ENCODE results near the gene MAST1.
A peak's percentile ranks its signal among the peaks of the same experiment; 100 is the strongest.

The MAST1 gene

GRCh38 chr19:12838886-12839756 lies 806 bp downstream of the MAST1 start (continued):
- TF ChIP-seq, protein P1, sequence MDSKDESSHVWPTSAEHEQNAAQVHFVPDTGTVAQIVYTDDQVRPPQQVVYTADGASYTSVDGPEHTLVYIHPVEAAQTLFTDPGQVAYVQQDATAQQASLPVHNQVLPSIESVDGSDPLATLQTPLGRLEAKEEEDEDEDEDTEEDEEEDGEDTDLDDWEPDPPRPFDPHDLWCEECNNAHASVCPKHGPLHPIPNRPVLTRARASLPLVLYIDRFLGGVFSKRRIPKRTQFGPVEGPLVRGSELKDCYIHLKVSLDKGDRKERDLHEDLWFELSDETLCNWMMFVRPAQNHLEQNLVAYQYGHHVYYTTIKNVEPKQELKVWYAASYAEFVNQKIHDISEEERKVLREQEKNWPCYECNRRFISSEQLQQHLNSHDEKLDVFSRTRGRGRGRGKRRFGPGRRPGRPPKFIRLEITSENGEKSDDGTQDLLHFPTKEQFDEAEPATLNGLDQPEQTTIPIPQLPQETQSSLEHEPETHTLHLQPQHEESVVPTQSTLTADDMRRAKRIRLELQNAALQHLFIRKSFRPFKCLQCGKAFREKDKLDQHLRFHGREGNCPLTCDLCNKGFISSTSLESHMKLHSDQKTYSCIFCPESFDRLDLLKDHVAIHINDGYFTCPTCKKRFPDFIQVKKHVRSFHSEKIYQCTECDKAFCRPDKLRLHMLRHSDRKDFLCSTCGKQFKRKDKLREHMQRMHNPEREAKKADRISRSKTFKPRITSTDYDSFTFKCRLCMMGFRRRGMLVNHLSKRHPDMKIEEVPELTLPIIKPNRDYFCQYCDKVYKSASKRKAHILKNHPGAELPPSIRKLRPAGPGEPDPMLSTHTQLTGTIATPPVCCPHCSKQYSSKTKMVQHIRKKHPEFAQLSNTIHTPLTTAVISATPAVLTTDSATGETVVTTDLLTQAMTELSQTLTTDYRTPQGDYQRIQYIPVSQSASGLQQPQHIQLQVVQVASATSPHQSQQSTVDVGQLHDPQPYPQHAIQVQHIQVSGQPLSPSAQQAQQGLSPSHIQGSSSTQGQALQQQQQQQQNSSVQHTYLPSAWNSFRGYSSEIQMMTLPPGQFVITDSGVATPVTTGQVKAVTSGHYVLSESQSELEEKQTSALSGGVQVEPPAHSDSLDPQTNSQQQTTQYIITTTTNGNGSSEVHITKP (tag by site-specific recombination; IDR thresholded peaks at IDR 0.05): peak; percentile 37
- TF ChIP-seq, protein P2, sequence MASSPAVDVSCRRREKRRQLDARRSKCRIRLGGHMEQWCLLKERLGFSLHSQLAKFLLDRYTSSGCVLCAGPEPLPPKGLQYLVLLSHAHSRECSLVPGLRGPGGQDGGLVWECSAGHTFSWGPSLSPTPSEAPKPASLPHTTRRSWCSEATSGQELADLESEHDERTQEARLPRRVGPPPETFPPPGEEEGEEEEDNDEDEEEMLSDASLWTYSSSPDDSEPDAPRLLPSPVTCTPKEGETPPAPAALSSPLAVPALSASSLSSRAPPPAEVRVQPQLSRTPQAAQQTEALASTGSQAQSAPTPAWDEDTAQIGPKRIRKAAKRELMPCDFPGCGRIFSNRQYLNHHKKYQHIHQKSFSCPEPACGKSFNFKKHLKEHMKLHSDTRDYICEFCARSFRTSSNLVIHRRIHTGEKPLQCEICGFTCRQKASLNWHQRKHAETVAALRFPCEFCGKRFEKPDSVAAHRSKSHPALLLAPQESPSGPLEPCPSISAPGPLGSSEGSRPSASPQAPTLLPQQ (tag by site-specific recombination; IDR thresholded peaks at IDR 0.05): no peak

DNA sequence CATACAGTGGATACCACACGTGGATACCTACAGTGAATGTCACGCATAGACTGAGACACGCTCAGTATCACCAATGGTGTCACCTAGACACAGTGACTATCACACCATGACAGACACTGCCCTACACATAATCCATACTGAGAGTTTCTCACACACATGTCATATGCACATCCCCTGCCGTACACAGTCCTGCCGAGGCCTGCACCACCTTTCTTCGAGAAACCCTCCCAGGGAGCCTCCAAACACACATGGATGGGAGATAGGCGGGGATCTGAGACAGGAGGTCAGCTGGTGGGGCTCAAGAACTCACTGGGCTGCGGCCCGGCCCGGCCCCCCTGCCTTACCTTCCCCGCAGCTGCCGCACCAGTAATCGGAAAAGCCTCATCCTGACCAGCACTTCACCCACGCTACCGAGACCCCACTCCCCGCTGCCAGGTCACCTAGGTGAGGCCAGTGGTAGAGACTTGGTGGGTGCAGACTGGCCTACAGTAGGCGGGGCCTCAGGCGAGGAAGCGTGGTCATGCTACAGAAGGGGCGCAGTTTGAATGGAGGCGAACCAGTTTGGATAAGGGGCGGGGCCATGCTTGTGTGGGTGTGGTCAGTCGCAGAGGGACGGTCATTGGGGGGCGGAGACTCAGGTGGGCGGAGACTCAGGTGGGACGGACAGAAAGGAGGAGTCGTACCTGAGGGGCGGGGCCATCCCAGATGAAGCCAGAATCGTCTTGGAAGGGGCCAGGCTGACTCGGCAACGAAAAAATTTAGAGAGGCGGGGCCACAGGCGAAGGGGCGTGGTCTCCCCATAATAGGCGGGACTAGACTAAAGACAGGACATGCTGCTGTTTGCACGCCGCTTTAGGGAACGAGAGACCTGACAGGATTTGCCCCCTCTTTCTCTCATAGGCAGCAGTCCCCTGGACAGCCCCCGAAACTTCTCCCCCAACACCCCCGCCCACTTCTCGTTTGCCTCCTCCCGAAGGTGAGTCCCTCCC lies 2.1 kb downstream of the MAST1 start:
- no peaks in the 10 kb centered on the region for H3K4me1 ChIP-seq (ENCODE audit: control insufficient read depth, insufficient read depth, low read length)
- ChIA-PET CTCF (interaction anchor here (0.7 kb wide), 1 partner anchor 80 kb away, joined by 3 read pairs; no protein-coding TSS in a partner anchor), POLR2A (no interaction called here)
- H3K36me3 ChIP-seq (ENCODE audit: control insufficient read depth in 2 of 2, insufficient read depth in 1 of 2, low read length in 2 of 2): no peaks in the 10 kb centered on the region
- no peaks in the 10 kb centered on the region for H3K9me3 ChIP-seq (ENCODE audit: control insufficient read depth, insufficient read depth, low read depth, low read length)
- H3K4me3 ChIP-seq (ENCODE audit: low read depth, low read length): no peak overlapping the region; the same call in 1 of the 2 replicates
- no peak overlapping the region for H3K27ac ChIP-seq (ENCODE audit: extremely low read depth, low read depth, low read length)
- TF ChIP-seq ZNF792 (tag by site-specific recombination; IDR thresholded peaks at IDR 0.05) (no peak), EGR2 (tag by site-specific recombination; IDR thresholded peaks at IDR 0.05; ENCODE audit: low read depth) (peak; percentile 72), ZNF837 (tag by site-specific recombination; IDR thresholded peaks at IDR 0.05) (no peak), SP2 (tag by site-specific recombination; IDR thresholded peaks at IDR 0.05) (peak; percentile 88), KLF10 (tag by site-specific recombination; IDR thresholded peaks at IDR 0.05) (no peak), ZNF311 (tag by site-specific recombination; IDR thresholded peaks at IDR 0.05; ENCODE audit: borderline replicate concordance) (no peak), ZNF707 (tag by site-specific recombination; IDR thresholded peaks at IDR 0.05) (no peak), ZSCAN16 (tag by site-specific recombination; IDR thresholded peaks at IDR 0.05) (no peak), KLF16 (tag by site-specific recombination; IDR thresholded peaks at IDR 0.05) (0 out of 2 replicates have a peak, but pooled peaks have one; percentile 21), ZFHX2 (tag by site-specific recombination; conservative IDR thresholded peaks at IDR 0.05) (peak; percentile 65; the same call in 1 of the 2 replicates), ZNF510 (tag by site-specific recombination; IDR thresholded peaks at IDR 0.05; ENCODE audit: insufficient replicate concordance) (no peak), ZNF112 (tag by site-specific recombination; IDR thresholded peaks at IDR 0.05) (no peak), ZNF791 (tag by site-specific recombination; IDR thresholded peaks at IDR 0.05) (no peak), KLF1 (tag by site-specific recombination; IDR thresholded peaks at IDR 0.05) (peak; percentile 94), ZNF514 (tag by site-specific recombination; IDR thresholded peaks at IDR 0.05) (no peak), ZNF621 (tag by site-specific recombination; IDR thresholded peaks at IDR 0.05) (no peak), ZBTB17 (tag by site-specific recombination; IDR thresholded peaks at IDR 0.05) (peak; percentile 54), ZNF324 (tag by site-specific recombination; IDR thresholded peaks at IDR 0.05) (no peak), REPIN1 (tag by site-specific recombination; IDR thresholded peaks at IDR 0.05; ENCODE audit: low read depth) (no peak), ZSCAN4 (tag by site-specific recombination; IDR thresholded peaks at IDR 0.05) (no peak)
- TF ChIP-seq, protein P3, sequence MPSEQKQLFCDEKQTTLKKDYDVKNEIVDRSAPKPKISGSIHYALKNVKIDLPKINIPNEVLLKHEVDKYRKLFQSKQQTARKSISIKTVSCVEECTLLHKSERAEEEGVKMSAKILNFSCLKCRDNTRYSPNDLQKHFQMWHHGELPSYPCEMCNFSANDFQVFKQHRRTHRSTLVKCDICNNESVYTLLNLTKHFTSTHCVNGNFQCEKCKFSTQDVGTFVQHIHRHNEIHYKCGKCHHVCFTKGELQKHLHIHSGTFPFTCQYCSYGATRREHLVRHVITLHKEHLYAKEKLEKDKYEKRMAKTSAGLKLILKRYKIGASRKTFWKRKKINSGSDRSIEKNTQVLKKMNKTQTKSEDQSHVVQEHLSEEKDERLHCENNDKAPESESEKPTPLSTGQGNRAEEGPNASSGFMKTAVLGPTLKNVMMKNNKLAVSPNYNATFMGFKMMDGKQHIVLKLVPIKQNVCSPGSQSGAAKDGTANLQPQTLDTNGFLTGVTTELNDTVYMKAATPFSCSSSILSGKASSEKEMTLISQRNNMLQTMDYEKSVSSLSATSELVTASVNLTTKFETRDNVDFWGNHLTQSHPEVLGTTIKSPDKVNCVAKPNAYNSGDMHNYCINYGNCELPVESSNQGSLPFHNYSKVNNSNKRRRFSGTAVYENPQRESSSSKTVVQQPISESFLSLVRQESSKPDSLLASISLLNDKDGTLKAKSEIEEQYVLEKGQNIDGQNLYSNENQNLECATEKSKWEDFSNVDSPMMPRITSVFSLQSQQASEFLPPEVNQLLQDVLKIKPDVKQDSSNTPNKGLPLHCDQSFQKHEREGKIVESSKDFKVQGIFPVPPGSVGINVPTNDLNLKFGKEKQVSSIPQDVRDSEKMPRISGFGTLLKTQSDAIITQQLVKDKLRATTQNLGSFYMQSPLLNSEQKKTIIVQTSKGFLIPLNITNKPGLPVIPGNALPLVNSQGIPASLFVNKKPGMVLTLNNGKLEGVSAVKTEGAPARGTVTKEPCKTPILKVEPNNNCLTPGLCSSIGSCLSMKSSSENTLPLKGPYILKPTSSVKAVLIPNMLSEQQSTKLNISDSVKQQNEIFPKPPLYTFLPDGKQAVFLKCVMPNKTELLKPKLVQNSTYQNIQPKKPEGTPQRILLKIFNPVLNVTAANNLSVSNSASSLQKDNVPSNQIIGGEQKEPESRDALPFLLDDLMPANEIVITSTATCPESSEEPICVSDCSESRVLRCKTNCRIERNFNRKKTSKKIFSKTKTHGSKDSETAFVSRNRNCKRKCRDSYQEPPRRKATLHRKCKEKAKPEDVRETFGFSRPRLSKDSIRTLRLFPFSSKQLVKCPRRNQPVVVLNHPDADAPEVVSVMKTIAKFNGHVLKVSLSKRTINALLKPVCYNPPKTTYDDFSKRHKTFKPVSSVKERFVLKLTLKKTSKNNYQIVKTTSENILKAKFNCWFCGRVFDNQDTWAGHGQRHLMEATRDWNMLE (tag by site-specific recombination; conservative IDR thresholded peaks at IDR 0.05; ENCODE audit: low read depth): no peak
